Measurements from ENCODE around the gene VWA1.
"Not testable (repeated sequence)": the region's sequence is repeated elsewhere in the genome, so short reads cannot be mapped to it uniquely, and the experiment has no call there.

The VWA1 gene

DNA sequence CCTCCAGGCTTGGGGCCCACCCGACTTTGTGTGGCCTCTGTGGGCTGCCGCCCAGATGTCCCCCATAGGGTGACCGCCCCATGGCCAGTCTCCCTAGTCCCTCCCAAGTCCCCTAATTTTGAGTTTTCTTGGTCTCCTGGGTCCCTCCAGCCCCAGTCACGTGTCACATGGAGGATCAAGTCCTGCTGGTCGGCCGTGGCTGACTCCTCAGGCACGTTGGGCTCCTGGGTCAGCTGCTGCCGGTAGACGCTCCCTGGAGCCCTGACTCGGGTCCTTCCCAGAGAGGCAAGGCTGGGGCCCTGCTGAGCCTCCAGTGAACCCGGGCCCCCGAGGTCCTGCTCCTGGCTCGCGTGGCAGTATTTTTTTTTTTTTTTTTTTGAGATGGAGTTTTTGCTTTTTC, 24.2 kb downstream of the VWA1 start:
- DNase-seq, result not testable (repeated sequence)

DNA sequence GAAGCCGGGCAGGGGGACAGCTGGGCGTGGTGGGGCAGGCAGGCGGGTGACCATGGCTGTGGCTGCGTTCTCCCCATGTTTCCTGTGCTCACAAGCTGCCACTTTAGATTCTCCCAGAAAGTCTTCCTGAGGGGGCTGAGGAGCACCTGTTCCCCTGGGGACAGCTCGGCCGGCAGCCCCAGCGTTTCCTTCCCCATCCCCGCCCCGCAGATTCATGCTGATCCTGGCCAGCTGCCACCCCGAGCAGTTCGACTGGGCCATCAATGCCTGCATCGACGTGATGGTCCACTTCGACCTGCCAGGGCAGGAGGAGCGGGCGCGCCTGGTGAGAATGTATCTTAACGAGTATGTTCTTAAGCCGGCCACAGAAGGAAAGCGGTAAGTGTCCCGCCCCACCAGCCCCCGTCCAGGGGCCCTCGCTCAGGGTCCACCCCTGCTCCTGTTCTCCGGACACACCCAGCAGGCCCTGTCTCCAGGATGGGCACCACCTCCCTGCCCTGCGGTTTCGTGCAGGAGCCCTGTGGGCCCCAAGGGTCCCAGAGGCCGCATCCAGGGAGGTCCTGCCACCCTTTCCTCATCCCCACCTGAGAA, 25.1 kb downstream of the VWA1 start:
- no peak for DNase-seq

GRCh38 chr1:1461721-1462317, 26.3 kb downstream of the VWA1 start:
- no peak for DNase-seq

- DNase-seq, result peak; percentile 99
Observed at GRCh38 chr1:1462318-1462966, 27.0 kb downstream of the VWA1 start.

GRCh38 chr1:1463312-1463711, 27.8 kb downstream of the VWA1 start:
- DNase-seq, result no peak

GRCh38 chr1:1468196-1468985, 32.9 kb downstream of the VWA1 start:
- not testable (repeated sequence) for DNase-seq

DNA sequence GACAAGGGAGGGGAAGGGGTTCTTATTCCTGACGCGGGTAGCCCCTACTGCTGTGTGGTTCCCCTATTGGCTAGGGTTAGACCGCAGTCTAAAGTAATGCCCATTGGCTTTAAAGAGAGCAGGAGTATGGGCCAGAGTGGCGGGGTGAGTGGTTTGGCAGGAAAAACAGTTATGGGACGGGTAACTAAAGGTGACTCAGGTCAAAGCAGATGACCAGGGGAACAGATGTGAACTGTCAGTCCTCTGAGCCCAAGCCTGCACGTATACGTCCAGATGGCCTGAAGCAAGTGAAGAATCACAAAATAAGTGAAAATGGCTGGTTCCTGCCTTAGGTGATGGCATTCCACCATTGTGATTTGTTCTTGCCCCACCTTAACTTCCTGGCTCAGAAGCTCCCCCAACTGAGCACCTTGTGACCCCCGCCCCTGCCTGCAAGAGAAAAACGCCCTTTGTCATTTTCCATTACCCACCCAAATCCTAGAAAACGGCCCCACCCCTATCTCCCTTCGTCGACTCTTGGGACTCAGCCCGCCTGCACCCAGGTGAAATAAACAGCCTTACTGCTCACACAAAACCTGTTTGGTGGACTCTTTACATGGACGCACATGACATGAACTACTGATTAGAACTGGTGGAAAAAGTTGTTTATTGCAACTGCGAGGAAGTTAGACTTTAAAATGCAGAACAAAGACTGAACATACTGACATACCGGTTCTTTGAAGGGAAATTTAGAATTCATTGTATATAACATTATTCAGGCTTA, 35.3 kb downstream of the VWA1 start:
- no peak for DNase-seq

DNA sequence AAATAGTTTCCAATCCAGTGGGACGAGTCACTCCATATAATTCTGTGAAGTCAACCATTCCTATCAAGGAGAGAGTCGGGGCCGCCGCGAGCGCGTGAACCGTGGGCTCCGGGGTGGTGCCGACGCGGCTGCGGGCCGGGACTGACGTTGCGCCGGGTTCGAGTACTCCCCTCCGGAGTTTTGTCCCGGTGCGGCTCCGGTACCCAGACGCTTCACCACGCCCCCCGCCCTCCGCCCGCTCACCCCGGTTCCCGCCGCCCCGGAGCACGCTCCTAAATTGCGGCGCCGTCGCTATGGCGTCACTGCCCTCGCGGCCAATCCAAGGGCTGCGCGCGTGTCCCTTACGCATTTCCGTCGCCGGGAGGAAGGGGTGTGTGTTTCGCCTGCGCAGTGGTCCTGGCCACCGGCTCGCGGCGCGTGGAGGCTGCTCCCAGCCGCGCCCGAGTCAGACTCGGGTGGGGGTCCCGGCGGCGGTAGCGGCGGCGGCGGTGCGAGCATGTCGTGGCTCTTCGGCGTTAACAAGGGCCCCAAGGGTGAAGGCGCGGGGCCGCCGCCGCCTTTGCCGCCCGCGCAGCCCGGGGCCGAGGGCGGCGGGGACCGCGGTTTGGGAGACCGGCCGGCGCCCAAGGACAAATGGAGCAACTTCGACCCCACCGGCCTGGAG, 36.0 kb downstream of the VWA1 start, which contains the start of gene ATAD3B:
ATAD3B (plus strand) TSS at position 377 of the 664 bp plus-strand sequence; CDS start at position 497, 120 bp downstream.
- DNase-seq, result peak; percentile 99

- not testable (repeated sequence) for DNase-seq
Observed at GRCh38 chr1:1472053-1472876, 36.8 kb downstream of the VWA1 start.

DNA sequence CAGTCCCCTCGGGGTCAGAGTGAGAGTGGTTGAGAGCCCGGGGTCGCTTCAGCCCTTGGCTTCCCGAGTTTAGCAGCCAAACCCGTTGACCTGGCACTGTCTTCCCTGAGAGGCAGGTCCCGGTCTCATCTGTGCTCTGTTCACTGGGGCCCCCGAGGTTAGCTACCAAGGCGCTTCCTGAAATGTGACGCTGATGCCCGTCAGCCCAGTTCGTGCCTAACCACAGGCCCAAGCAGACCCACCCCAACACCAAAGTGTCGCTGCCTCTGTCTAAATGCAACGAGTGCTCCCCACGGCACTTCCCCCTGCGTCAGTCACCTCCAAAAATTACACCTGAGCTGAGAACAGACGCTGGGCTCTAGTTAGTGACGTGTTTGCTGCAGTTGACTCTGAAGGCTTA, 40.5 kb downstream of the VWA1 start:
- not testable (repeated sequence) for DNase-seq

GRCh38 chr1:1477206-1477605, 41.7 kb downstream of the VWA1 start:
- no peak for DNase-seq

DNA sequence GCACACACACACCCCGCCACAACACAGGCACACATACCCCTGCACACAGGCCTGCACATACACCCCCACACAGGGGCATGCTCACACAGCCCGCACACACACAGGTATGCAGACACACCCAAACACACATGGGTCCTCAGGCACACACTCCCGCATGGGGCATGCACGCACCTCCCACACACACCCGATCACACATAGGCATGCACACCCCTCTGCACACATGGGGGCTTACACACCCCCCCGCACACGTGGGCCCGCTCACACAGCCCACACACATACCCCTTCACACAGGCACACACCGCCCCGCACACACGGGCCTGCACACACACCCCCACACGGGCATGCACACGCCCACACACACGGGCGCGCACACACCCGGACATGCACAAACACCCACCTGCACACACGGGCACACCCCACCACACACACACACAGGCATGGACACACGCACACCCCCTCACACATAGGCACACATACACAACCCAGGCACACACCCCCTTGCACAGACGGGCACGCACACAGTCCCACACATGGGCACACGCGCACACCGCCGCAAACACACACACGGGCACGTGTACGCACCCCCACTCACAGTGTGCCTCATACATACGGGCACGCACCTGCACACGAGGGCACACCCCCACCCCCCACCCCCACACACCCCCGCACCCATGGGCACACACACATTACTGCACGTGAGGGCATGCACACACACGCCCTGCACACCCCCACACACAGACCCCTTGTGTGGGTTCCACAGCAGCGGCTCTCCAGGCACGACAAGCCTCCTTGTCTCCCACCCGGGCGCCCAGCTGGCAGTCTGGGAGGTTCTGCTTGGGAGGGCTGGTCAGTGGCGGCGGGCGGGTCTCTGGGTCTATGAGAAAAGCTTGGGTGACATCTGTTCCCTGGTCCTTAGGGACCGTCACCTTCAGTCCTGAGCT, 44.3 kb downstream of the VWA1 start:
- DNase-seq, result no peak

DNA sequence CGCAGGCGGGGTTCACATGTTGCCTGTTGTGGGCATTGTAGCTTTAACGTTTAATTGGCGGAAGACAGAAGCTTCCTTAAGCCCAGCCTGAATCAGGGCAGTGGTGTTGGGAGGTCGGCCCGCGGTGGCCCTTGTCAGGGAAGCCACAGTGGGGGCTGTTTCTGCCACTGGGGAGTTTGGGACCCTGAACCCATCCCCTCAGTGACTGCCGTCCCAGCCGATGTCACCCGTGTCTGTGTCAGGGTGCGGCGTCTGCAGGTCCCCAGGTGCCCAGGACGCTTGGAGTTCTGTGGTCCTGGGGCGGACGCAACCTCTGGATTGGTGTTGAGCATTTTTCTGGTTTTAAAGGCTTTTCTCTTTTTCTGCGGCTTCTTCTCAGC, 45.0 kb downstream of the VWA1 start:
- not testable (repeated sequence) for DNase-seq

GRCh38 chr1:1481811-1482210, 46.3 kb downstream of the VWA1 start:
- DNase-seq, result not testable (repeated sequence)

GRCh38 chr1:1482856-1483255, 47.4 kb downstream of the VWA1 start:
- DNase-seq, result no peak

DNA sequence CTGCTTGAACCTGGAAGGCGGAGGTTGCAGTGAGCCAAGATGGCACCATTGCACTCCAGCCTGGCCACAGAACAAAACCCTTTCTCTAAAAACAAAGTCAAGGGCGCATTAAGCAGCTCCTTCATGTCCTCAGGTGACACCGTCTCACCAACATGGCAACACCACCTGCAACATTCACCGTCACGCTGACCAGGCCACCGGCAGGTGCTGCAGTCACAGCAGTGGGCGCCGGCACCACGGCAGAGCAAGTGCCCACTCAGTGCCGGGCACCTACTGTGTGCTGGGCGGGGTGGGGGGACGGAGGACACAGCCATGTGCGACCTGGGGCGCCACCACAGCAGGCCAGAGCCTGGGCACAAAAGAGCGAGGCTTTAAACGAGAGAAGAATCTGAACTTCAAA, 48.2 kb downstream of the VWA1 start:
- no peak for DNase-seq

- not testable (repeated sequence) for DNase-seq
Observed at GRCh38 chr1:1484976-1485750, 49.7 kb downstream of the VWA1 start.

- not testable (repeated sequence) for DNase-seq
Observed at GRCh38 chr1:1485755-1486317, 50.3 kb downstream of the VWA1 start.

GRCh38 chr1:1487701-1488100, 52.2 kb downstream of the VWA1 start:
- no peak for DNase-seq

Measured in NCI-H510A treated with DMSO at 0.1 percent for 48 hours (cell line).